Measurements from ENCODE around the gene TMEM184A.

The TMEM184A gene

GRCh38 chr7:1553512-1554210 is 2.3 kb downstream of the TMEM184A start:
- DNase-seq (ENCODE audit: insufficient read length, low spot score) (no peak), FAIRE-seq (no peak)

- FAIRE-seq (no peak), DNase-seq (ENCODE audit: insufficient read length, low spot score) (no peak)
Measured at GRCh38 chr7:1552200-1552599, 3.8 kb downstream of the TMEM184A start.

GRCh38 chr7:1550846-1551155 is 5.2 kb downstream of the TMEM184A start:
- DNase-seq (ENCODE audit: insufficient read length, low spot score) (no peak), FAIRE-seq (no peak)

GRCh38 chr7:1550005-1550845 is 5.8 kb downstream of the TMEM184A start:
- no peak for DNase-seq (ENCODE audit: insufficient read length, low spot score)
- FAIRE-seq, result no peak

- DNase-seq (ENCODE audit: insufficient read length, low spot score) (no peak), FAIRE-seq (no peak)
Measured at GRCh38 chr7:1549357-1550004, 6.5 kb downstream of the TMEM184A start.

- FAIRE-seq, result no peak
- DNase-seq (ENCODE audit: insufficient read length, low spot score), result no peak
Measured at GRCh38 chr7:1548944-1549343, 7.1 kb downstream of the TMEM184A start.

- FAIRE-seq, result no peak
- DNase-seq (ENCODE audit: insufficient read length, low spot score), result no peak
Measured at GRCh38 chr7:1548438-1548831, 7.6 kb downstream of the TMEM184A start.

- FAIRE-seq (no peak), DNase-seq (ENCODE audit: insufficient read length, low spot score) (no peak)
Measured at GRCh38 chr7:1547777-1548437, 8.1 kb downstream of the TMEM184A start.

GRCh38 chr7:1546909-1547776 is 8.9 kb downstream of the TMEM184A start:
- no peak for DNase-seq (ENCODE audit: insufficient read length, low spot score)
- no peak for FAIRE-seq

- DNase-seq (ENCODE audit: insufficient read length, low spot score) (no peak), FAIRE-seq (no peak)
Measured at GRCh38 chr7:1546274-1546908, 9.6 kb downstream of the TMEM184A start.

GRCh38 chr7:1545417-1546246 is 10.4 kb downstream of the TMEM184A start:
- DNase-seq (ENCODE audit: insufficient read length, low spot score) (no peak), FAIRE-seq (no peak)

GRCh38 chr7:1544896-1545416 is 11.0 kb downstream of the TMEM184A start:
- DNase-seq (ENCODE audit: insufficient read length, low spot score) (no peak), FAIRE-seq (no peak)

- FAIRE-seq (no peak), DNase-seq (ENCODE audit: insufficient read length, low spot score) (no peak)
Measured at GRCh38 chr7:1544178-1544895, 11.7 kb downstream of the TMEM184A start.

GRCh38 chr7:1543826-1544177 is 12.2 kb downstream of the TMEM184A start:
- no peak for FAIRE-seq

GRCh38 chr7:1542841-1543747 is 12.9 kb downstream of the TMEM184A start:
- FAIRE-seq (no peak), DNase-seq (ENCODE audit: insufficient read length, low spot score) (no peak)

More at GRCh38 chr7:1543826-1544177, 12.2 kb downstream of the TMEM184A start:
- DNase-seq (ENCODE audit: insufficient read length, low spot score), result no peak

- FAIRE-seq (no peak), DNase-seq (ENCODE audit: insufficient read length, low spot score) (no peak)
Measured at GRCh38 chr7:1542329-1542728, 13.7 kb downstream of the TMEM184A start.
